Esophagus muscularis mucosa (tissue), 4 donors: ENCODE results near the gene NISCH.
A peak's percentile ranks its signal among the peaks of the same experiment; 100 is the strongest.

Experiments used
- EP300 ChIP-seq: sonication (generic); formaldehyde crosslinking; IDR thresholded peaks from one replicate; pipeline ENCODE4 v1.6.1; 2017; ENCODE audit warnings: antibody characterized with exemption
- POLR2A ChIP-seq: fragments of 450-650 bp; IDR thresholded peaks from one replicate; pipeline ENCODE4 v1.6.1; 2017; ENCODE audit warnings: antibody characterized with exemption, moderate library complexity, mild to moderate bottlenecking, low read depth
- POLR2AphosphoS5 ChIP-seq, 2 donors: sonication (generic); formaldehyde crosslinking; IDR thresholded peaks; one replicate each; pipeline ENCODE4 v1.6.1; 2017; ENCODE audit warnings: antibody characterized with exemption in 2 of 2
- TF ChIP-seq, protein P1 (sequence below), 3 experiments: fragments of 200-600 bp in 2 of 3; fragments of 450-650 bp in 1 of 3; sonication (generic) in 2 of 3; IDR thresholded peaks; one replicate each; pipeline ENCODE4 v1.5.1; 2017 to 2019; ENCODE audit warnings: antibody characterized with exemption in 3 of 3, mild to moderate bottlenecking in 2 of 3, moderate library complexity in 1 of 3

DNA sequence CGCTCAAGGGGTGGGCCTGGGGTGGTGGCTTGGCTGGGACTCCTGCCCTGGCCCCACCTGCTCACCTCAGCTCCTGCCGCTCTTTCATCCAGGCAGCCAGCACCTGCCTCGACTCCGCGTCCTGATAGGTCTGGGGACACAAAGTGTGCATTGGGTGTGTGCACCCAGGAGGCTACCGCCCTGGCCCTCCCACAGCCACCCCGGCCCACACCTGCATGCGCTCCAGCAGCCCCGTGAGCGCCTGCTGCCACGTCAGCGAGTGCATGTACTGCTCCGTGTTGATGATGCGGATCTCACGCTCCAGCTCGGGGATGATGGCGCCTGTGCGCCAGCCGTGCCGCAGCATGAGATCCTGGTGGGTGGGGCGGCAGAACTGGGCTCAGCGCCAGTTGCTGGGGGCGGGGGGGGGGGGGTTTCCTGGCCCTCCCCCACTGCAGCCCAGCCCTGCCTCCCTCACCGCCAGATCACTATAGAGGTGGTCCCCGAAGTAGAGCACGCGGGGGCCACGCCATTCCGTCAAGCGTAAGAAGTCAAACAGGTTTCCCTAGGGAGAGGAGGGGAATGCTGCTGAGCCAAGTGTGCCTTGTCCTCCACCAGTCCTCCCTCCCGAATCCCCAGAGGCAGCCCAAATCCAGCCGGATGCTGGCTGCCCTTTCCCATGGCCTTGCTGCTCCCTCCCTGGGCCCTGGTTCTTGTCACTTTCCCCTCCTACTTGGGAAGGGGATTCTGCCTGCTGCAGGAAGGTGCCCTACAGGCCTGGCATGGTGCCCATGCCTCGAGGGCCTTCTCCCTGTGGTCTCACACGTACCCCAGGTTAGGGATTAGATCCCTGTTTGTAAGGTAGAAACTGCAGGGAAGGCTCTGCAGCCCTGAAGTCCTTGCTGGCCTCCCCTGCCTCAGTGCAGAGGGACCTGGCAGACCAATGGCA is 69.6 kb downstream of the NISCH start:
- no peak for TF ChIP-seq EP300
- TF ChIP-seq, protein P1, sequence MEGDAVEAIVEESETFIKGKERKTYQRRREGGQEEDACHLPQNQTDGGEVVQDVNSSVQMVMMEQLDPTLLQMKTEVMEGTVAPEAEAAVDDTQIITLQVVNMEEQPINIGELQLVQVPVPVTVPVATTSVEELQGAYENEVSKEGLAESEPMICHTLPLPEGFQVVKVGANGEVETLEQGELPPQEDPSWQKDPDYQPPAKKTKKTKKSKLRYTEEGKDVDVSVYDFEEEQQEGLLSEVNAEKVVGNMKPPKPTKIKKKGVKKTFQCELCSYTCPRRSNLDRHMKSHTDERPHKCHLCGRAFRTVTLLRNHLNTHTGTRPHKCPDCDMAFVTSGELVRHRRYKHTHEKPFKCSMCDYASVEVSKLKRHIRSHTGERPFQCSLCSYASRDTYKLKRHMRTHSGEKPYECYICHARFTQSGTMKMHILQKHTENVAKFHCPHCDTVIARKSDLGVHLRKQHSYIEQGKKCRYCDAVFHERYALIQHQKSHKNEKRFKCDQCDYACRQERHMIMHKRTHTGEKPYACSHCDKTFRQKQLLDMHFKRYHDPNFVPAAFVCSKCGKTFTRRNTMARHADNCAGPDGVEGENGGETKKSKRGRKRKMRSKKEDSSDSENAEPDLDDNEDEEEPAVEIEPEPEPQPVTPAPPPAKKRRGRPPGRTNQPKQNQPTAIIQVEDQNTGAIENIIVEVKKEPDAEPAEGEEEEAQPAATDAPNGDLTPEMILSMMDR (IDR thresholded peaks at IDR 0.05) = no peak
- TF ChIP-seq POLR2A = no peak
- TF ChIP-seq POLR2AphosphoS5 (IDR thresholded peaks at IDR 0.05) = peak; percentile 2 to 24
